K562 (cell line): ENCODE measurements around the gene KIF6. TPM values are rescaled to one million over a fixed set of nuclear protein-coding genes. Genes with fewer than 3 reads are reported as not detected.

Experiments used
- ATAC-seq: fragments of 200-7000 bp; cut with Tn5 transposase; 3 replicates; pipeline ENCODE4 v1.9.1; 2020; ENCODE audit warnings: moderate library complexity
- BruUV-seq: library from RNA; stranded (reverse); fragments of 400-500 nt; replicated peaks from 2 replicates; lab custom pipeline; 2021; lab: Mats Ljungman, UMichigan
- CTCF ChIA-PET: fragments of 300-600 bp; formaldehyde crosslinking; extraction: SDS; loops from one replicate; lab custom pipeline; 2021; ENCODE audit warnings: low intra/inter-chr PET ratio; lab: Yijun Ruan, JAX
- POLR2A ChIA-PET: fragments of 300-600, 350-650 bp; sonication (Branson Sonifier 250); formaldehyde crosslinking; extraction: SDS; loops from one replicate; lab custom pipeline; 2021; ENCODE audit warnings: antibody characterized with exemption, inconsistent platforms; lab: Yijun Ruan, JAX
- DNase-seq, 4 experiments: peaks; one replicate each; pipeline versions ENCODE4 v3.0.0 to v3.0.0-alpha.2; 2011 to 2018; ENCODE audit warnings: low spot score in 3 of 4, mixed read lengths in 3 of 4; ENCODE audit errors: extremely low read depth in 1 of 4
- FAIRE-seq: peaks from 2 replicates; lab custom pipeline; 2011; peaks lifted over from hg19 to GRCh38; lab: Jason Lieb, UNC
- H2AFZ ChIP-seq: 2 replicates; pipeline ENCODE4 v1.6.0; 2011; ENCODE audit warnings: low read depth, low read length, control low read depth, inconsistent platforms
- H3K27ac ChIP-seq: fragments of 200-600 bp; 3 replicates; pipeline ENCODE4 v1.8.0; 2011; ENCODE audit warnings: low read depth, mild to moderate bottlenecking, control low read depth, inconsistent platforms, low read length, moderate library complexity, mixed read lengths; ENCODE audit errors: extremely low read depth
- H3K27me3 ChIP-seq, 2 experiments: fragments of 300-600 bp in 1 of 2; 2 replicates in 1 of 2; 3 replicates in 1 of 2; pipeline versions ENCODE4 v1.6.0 to v1.8.0; 2011; ENCODE audit warnings: inconsistent platforms in 2 of 2, low read length in 2 of 2, mild to moderate bottlenecking in 1 of 2, mixed read lengths in 1 of 2, moderate library complexity in 1 of 2; ENCODE audit not compliant: control insufficient read depth in 2 of 2, insufficient read depth in 2 of 2
- H3K36me3 ChIP-seq: fragments of 300-600 bp; 3 replicates; pipeline ENCODE4 v1.8.0; 2011; ENCODE audit warnings: mild to moderate bottlenecking, low read length, inconsistent platforms; ENCODE audit not compliant: control insufficient read depth, insufficient read depth
- H3K4me1 ChIP-seq, 2 experiments: fragments of 200-600 bp in 1 of 2; replicated peaks in 1 of 2; 2 replicates in 1 of 2; 3 replicates in 1 of 2; pipeline versions ENCODE4 v1.5.1 to v1.8.0; 2011; ENCODE audit warnings: inconsistent platforms in 2 of 2, low read length in 2 of 2, mild to moderate bottlenecking in 1 of 2, mixed read lengths in 1 of 2, moderate library complexity in 1 of 2; ENCODE audit not compliant: control insufficient read depth in 2 of 2, insufficient read depth in 2 of 2
- H3K4me2 ChIP-seq: 2 replicates; pipeline ENCODE4 v1.6.1; 2011; ENCODE audit warnings: low read length, control low read depth, inconsistent platforms, mixed read lengths; ENCODE audit not compliant: insufficient read depth
- H3K4me3 ChIP-seq: fragments of 200-600 bp; sonication (generic), shearing (Covaris generic); 2 replicates; pipeline ENCODE4 v1.5.1; 2016; ENCODE audit warnings: control low read depth, inconsistent platforms
- H3K79me2 ChIP-seq: fragments of 200-600 bp; 3 replicates; pipeline ENCODE4 v1.8.0; 2011; ENCODE audit warnings: low read length, inconsistent platforms; ENCODE audit not compliant: control insufficient read depth, insufficient read depth
- H3K9ac ChIP-seq, 2 experiments: 2 replicates each; pipeline versions ENCODE4 v1.6.0 to v1.6.1; 2011; ENCODE audit warnings: low read depth in 2 of 2, low read length in 2 of 2, control low read depth in 1 of 2, inconsistent platforms in 1 of 2, mild to moderate bottlenecking in 1 of 2, mixed read lengths in 1 of 2; ENCODE audit not compliant: insufficient read depth in 1 of 2
- H3K9me1 ChIP-seq: one replicate; pipeline ENCODE4 v1.6.0; 2011; ENCODE audit warnings: inconsistent platforms, mild to moderate bottlenecking, low read length, moderate library complexity; ENCODE audit not compliant: control insufficient read depth, insufficient read depth
- H3K9me3 ChIP-seq: replicated peaks from 2 replicates; pipeline ENCODE4 v1.5.1; 2011; ENCODE audit warnings: low read depth, low read length, inconsistent platforms; ENCODE audit not compliant: control insufficient read depth, insufficient read depth
- H4K20me1 ChIP-seq: replicated peaks from 2 replicates; pipeline ENCODE4 v1.6.1; 2011; ENCODE audit warnings: low read length, inconsistent platforms, mixed read lengths; ENCODE audit not compliant: control insufficient read depth, insufficient read depth
- ATF3 ChIP-seq, 2 experiments: fragments of 450-650 bp in 1 of 2; sonication (generic) in 1 of 2; formaldehyde crosslinking in 1 of 2; IDR thresholded peaks in 1 of 2; conservative IDR thresholded peaks in 1 of 2; 2 replicates each; pipeline versions ENCODE4 v1.6.1 to v1.8.1; 2016 to 2023; ENCODE audit warnings: mild to moderate bottlenecking in 2 of 2, moderate library complexity in 2 of 2, inconsistent platforms in 1 of 2, missing genetic modification reagents in 1 of 2
- CAMTA2 ChIP-seq: fragments of 250-450 bp; sonication (Bioruptor Pico); conservative IDR thresholded peaks from 2 replicates; pipeline ENCODE4 v1.5.1; 2022
- CREB1 ChIP-seq, 2 experiments: sonication (generic) in 1 of 2; formaldehyde crosslinking in 1 of 2; IDR thresholded peaks; 2 replicates each; pipeline versions ENCODE4 v1.6.1 to v1.8.0; 2012 to 2022; ENCODE audit warnings: inconsistent platforms in 1 of 2, mild to moderate bottlenecking in 1 of 2, missing genetic modification reagents in 1 of 2, moderate library complexity in 1 of 2
- GTF3C2 ChIP-seq: IDR thresholded peaks from 3 replicates; pipeline ENCODE4 v1.6.1; 2011; ENCODE audit warnings: borderline replicate concordance, mild to moderate bottlenecking, moderate library complexity; ENCODE audit not compliant: insufficient read length; ENCODE audit errors: extremely low read depth
- HMGXB4 ChIP-seq: sonication (generic); formaldehyde crosslinking; IDR thresholded peaks from 2 replicates; pipeline ENCODE4 v1.8.1; 2023; ENCODE audit warnings: mild to moderate bottlenecking, missing genetic modification reagents
- ILF3 ChIP-seq: fragments of 450-650 bp; IDR thresholded peaks from 2 replicates; pipeline ENCODE4 v1.6.1; 2018; ENCODE audit warnings: antibody characterized with exemption, mild to moderate bottlenecking, moderate library complexity, borderline replicate concordance
- KHSRP ChIP-seq: fragments of 450-650 bp; IDR thresholded peaks from 2 replicates; pipeline ENCODE4 v1.6.1; 2017
- POLR2AphosphoS2 ChIP-seq: IDR thresholded peaks from 2 replicates; pipeline ENCODE4 v1.6.1; 2012; ENCODE audit warnings: low read length, improper control_type of control experiment
- PTTG1 ChIP-seq: fragments of 450-650 bp; IDR thresholded peaks from 2 replicates; pipeline ENCODE4 v1.6.1; 2016; ENCODE audit warnings: low read depth, mild to moderate bottlenecking, missing genetic modification characterization, missing compliant biosample characterization
- SMC3 ChIP-seq: conservative IDR thresholded peaks from 2 replicates; pipeline ENCODE4 v1.6.1; 2011; ENCODE audit warnings: low read depth, low read length, improper control_type of control experiment; ENCODE audit not compliant: insufficient read depth
- WGBS: fragments of 100-300 bp; shearing (Covaris generic); methylation state at CpG from one replicate; pipeline ENCODE4 v1.1.6; 2016; ENCODE audit warnings: low coverage, mixed read lengths; ENCODE audit not compliant: insufficient coverage; ENCODE audit errors: missing lambda C conversion rate; 5-methylcytosine and 5-hydroxymethylcytosine counted together
- in situ Hi-C: fragments of 300-500 bp; cut with MboI; formaldehyde crosslinking; loops from 4 replicates; pipeline ENCODE4 v1.15.0; 2018; ENCODE audit warnings: inconsistent platforms, mixed read lengths
- intact Hi-C: fragments of 100-400 bp; cut with micrococcal nuclease; formaldehyde crosslinking; loops from 2 replicates; pipeline ENCODE4 v1.14.2; 2022
- polyA plus RNA-seq, 8 experiments: library from polyadenylated mRNA; depleted of rRNA in 4 of 8; stranded (reverse) in 5 of 8; unstranded in 3 of 8; fragments of >200 nt; fragmentation: Nextera tagmentation in 2 of 8; fragmentation: Illumina TruSeq in 1 of 8; extraction: Ambion mirVana in 2 of 8; extraction: Trizol in 1 of 8; gene quantifications; 2 replicates each; pipeline versions ENCODE4 v1.2.1 to v1.2.3, GENCODE V29; 2011 to 2014; ENCODE audit warnings: inconsistent platforms in 1 of 8, missing spikeins in 1 of 8
- total RNA-seq, 7 experiments: library from RNA; depleted of rRNA in 6 of 7; stranded (reverse); fragments of >200 nt in 6 of 7; fragmentation: Illumina TruSeq in 2 of 7; extraction: Trizol in 2 of 7; gene quantifications; 2 replicates each; pipeline versions ENCODE4 v1.2.1 to v1.2.3, GENCODE V29; 2011 to 2021; ENCODE audit warnings: low replicate concordance in 1 of 7

KIF6 gene
- total and polyA plus RNA-seq, 9 of the 15 experiments (the other 6 are each of a cell fraction or from before 2014, with no cell fraction given), result not detected

- H3K4me3 ChIP-seq, result no peak overlapping the region
- H3K27me3 ChIP-seq, result no peaks in the 10 kb centered on the region; a peak in 1 of 5 replicates
- in situ Hi-C loops, result no loop called here
- ATAC-seq (no peak), FAIRE-seq (no peak), DNase-seq (no peak)
- no TSS peak for BruUV-seq
- intact Hi-C loops, result no loop called here
- no peaks in the 10 kb centered on the region for H3K9me1 ChIP-seq
- H3K79me2 ChIP-seq, result no peaks in the 10 kb centered on the region
- H3K27ac ChIP-seq, result no peak overlapping the region
- ChIA-PET CTCF (no interaction called here), POLR2A (no interaction called here)
- no peaks in the 10 kb centered on the region for H3K4me1 ChIP-seq
- H3K9me3 ChIP-seq, result no peaks in the 10 kb centered on the region
- no peak overlapping the region for H3K4me2 ChIP-seq
- TF ChIP-seq POLR2AphosphoS2 (no peak), CAMTA2 (CRISPR knock-in tag) (no peak), HMGXB4 (CRISPR knock-in tag) (no peak)
- no peak overlapping the region for H2AFZ ChIP-seq
- no peak overlapping the region for H3K9ac ChIP-seq
- H3K36me3 ChIP-seq, result no peaks in the 10 kb centered on the region
- no peaks in the 10 kb centered on the region for H4K20me1 ChIP-seq
Measured at GRCh38 chr6:39693206-39693605, 32.0 kb downstream of the KIF6 start.

GRCh38 chr6:39688494-39688893 is 36.7 kb downstream of the KIF6 start:
- Histone ChIP-seq H3K9me1 (no peaks in the 10 kb centered on the region), H3K27ac (no peak overlapping the region), H2AFZ (no peak overlapping the region), H3K36me3 (no peaks in the 10 kb centered on the region), H3K27me3 (0 out of 5 replicates have a peak, but pooled peaks cover 0 to 3% of the 10 kb centered on the region in 2 experiments), H3K9ac (no peak overlapping the region), H3K4me1 (no peaks in the 10 kb centered on the region), H3K4me2 (no peak overlapping the region), H3K9me3 (no peaks in the 10 kb centered on the region), H4K20me1 (no peaks in the 10 kb centered on the region), H3K79me2 (no peaks in the 10 kb centered on the region), H3K4me3 (no peak overlapping the region)
- intact Hi-C loops (no loop called here), in situ Hi-C loops (no loop called here)
- ChIA-PET CTCF (no interaction called here), POLR2A (no interaction called here)
- FAIRE-seq (no peak), ATAC-seq (no peak), DNase-seq (no peak)
- WGBS, result 0% methylated on average over 2 of the region's 2 CpGs
- BruUV-seq, result no TSS peak
- TF ChIP-seq PTTG1 (tag) (no peak), ILF3 (no peak), ATF3 (IDR thresholded peaks at IDR 0.05) (no peak), ATF3 (CRISPR knock-in tag; conservative IDR thresholded peaks at IDR 0.05) (no peak), CREB1 (IDR thresholded peaks at IDR 0.05) (no peak), CREB1 (CRISPR knock-in tag; IDR thresholded peaks at IDR 0.05) (no peak), SMC3 (no peak), GTF3C2 (no peak), KHSRP (no peak)
